HG02678 (cell line): ENCODE measurements around the gene TNFSF12.
A peak's percentile ranks its signal among the peaks of the same experiment; 100 is the strongest.
"Not testable (repeated sequence)": the region's sequence is repeated elsewhere in the genome, so short reads cannot be mapped to it uniquely, and the experiment has no call there.

Experiments used
- ATAC-seq: cut with Tn5 transposase; IDR thresholded peaks from one replicate; pipeline ENCODE4 v1.9.1; 2021; ENCODE audit warnings: mild to moderate bottlenecking, moderate library complexity; ENCODE audit not compliant: unreplicated experiment

TNFSF12 gene

DNA sequence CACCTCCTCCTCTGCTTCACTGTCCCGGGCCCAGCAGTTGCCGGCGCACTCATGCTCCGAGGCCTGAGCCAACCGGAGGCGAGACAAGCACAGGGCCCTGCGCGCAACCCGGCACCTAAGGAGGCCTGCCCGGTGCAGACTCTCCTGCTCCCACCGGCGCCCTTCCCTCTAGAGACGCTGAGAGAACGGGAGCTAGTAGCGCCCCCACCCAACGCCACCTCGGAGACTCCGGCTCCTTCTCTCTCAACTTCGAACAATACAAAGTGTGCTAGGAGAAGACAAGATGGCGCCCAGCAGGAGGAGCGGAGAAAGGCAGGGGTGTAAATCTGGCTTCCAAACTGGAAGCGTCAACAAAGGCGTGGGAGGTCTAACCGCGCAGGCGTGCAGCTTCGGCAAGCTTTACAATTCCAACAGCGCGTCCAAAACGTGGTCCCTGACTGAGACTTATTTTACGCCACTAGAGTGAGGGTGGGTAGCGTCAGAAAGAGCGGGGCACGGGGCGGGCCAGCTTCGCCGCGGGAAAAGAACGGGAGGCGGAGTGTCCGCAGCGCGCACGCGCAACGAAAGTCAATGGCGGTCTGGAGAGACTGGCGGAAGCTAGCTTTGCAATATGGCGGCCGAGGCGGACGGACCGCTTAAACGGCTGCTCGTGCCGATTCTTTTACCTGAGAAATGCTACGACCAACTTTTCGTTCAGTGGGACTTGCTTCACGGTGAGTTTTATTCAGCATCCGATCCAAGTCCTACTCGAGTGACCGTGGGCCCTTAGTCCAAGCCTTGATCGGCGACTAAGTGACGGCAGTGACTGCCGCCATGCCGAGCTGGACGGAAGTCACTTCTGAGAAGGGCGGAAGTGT is 34.6 kb downstream of the TNFSF12 start, which contains the start of gene MPDU1:
TSS of gene MPDU1 (plus strand) at position 600 of the 857 bp plus-strand sequence. CDS start at position 611, 11 bp downstream.
- ATAC-seq = peak; percentile 77

DNA sequence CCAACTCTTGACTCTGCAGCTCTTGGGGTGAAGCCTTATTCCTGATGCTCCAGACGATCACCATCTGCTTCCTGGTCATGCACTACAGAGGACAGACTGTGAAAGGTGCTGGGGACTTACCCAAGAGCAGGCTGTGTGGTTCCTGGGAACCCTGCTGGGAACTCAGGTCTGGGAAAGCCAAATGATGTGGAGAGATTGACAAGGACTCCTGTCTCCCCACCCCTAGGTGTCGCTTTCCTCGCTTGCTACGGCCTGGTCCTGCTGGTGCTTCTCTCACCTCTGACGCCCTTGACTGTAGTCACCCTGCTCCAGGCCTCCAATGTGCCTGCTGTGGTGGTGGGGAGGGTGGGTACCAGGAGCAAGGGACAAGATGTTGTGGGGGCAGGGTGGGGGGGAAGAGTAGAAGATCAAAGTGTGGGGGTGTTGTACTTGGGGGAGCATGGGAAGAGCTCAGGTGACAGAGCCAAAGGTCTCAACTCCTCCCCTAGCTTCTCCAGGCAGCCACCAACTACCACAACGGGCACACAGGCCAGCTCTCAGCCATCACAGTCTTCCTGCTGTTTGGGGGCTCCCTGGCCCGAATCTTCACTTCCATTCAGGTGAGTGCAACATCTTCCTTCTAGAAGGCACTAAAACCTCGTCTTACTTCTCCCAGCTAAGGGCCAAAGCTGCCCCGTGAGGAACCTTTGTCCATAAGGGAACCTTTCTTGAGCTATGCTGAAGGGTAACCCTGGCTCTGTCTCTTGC is 38.0 kb downstream of the TNFSF12 start:
- ATAC-seq = no peak

DNA sequence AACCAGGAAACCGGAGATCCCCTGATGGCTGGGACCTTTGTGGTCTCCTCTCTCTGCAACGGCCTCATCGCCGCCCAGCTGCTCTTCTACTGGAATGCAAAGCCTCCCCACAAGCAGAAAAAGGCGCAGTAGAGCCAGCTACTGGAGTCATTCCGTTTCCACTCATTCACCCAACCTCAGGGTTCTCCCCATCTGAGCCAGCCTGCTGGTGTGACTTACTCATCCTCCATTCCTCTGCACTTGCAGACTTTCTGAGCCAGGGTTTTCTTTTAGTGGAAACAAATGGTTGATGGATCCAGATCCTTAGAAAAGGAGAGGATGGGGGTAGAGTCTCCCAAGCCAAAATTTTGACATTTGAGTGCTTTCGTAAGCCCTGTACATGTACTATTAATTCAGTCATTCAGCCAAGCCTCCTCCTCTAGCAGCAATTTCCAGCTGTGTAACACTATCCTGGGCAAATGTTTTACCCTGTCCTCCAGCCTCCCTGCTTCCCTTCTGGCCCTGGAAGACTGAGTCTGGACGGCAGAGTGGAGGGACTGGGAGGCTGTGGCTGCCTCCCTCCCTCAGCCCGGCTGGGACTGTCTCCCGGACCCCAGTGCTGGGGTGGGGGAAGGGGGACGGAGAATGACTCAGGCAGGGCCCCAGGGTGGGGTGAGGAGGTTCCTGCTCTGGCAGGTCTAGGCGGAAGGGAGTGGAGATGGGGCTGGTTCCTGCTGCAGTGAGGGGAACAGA is 38.7 kb downstream of the TNFSF12 start:
- no peak for ATAC-seq

DNA sequence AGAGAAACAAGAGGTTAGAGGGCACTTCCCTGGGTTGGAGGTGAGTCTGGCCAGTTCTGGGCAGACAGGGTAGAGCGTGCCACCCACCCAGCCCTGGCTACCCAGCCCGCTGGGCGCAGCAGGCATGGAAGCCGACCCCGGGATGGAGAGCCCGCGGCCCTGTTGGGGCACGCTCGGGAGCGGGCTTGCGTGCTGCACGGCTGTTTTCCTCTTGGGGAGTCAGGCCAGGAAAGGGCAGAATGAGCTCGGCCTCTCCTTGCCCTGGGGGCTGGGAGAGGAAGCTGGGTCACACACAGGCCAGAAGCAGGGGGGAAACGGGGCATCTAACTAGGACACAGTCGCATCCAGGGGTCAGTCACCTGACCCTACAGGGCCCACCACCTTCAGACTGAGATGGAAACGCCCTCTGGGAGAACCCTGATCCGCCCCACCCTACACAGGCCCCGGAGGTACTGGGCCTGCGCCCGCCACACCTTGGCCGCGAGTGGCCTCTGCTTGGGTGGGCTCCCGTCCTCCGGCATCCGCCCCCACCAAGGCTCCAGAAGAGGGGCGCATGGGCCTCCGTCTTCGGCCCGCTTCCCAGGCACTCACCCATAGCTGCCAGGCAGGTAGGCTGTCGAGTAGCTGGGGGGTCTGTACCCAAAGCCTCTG is 39.8 kb downstream of the TNFSF12 start:
- ATAC-seq = no peak

DNA sequence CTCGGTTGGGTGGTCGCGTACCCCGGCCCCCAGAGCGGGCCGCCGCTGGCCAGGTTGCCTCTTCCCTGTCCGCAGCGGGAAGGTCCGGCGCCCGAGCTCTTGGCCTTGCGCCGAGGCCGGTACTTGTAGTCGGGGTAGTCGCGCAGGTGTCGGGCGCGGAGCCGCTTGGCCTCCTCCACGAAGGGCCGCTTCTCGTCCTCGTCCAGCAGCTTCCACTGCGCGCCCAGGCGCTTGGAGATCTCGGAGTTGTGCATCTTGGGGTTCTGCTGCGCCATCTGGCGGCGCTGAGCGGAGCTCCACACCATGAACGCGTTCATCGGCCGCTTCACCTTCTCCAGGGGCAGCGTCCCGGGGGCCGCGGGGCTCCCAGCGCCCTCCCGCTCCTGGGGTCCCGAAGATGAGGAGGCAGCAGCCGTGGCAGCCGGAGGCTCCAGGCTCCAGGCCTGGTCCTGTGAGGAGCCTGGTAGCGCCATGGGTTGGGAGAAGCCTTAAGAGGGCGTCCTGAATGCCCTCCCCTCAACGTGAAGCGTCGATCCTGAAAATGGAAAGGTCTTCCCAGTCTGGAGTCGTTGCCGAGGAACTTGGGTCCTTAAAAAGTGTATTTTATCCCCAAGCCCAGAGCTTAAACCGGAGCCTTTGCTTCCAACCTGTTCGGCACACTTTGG is 40.5 kb downstream of the TNFSF12 start:
- no peak for ATAC-seq

DNA sequence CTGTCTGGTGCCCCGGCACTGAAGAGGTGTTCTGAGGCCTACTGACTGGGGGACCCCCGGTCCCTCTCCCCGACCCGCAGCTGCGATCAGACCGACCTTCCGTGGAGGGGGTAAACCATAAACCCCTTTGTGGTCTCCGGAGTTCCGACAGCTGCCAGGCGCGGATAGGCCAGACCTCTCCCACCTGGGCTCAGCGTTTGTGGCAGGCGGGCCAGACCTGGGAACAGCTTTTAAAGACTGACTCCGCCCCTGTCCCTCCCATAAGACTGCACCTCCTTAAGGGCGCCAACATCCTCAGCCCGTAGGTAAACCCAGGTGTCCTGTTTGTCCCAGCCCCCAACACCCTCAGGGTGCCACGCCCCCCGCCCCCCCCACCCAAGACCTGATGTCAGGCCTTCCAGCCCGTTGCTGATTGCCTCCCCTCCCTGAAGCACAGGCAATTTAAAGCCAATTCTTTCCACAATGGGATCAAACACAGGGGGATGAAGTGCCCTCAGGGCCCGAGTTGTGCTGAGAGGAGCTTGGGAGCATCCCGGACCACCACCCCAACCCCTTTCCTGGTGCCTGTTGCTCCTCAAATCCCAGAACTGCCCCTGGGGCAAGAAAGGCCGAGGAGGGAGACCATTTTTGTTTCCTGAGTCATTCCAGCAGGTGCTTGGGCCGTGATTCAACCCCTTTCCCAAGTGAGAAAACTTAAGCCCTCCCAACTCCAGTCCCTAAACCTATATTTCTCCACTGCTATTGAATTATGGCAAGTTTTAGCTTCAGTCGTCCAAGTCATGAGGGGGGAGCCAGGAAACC is 41.2 kb downstream of the TNFSF12 start, which contains the start of gene SOX15:
TSS of gene SOX15 (minus strand) at position 204 of the 801 bp plus-strand sequence. CDS start 418 bp downstream, outside the sequence.
- ATAC-seq = no peak

DNA sequence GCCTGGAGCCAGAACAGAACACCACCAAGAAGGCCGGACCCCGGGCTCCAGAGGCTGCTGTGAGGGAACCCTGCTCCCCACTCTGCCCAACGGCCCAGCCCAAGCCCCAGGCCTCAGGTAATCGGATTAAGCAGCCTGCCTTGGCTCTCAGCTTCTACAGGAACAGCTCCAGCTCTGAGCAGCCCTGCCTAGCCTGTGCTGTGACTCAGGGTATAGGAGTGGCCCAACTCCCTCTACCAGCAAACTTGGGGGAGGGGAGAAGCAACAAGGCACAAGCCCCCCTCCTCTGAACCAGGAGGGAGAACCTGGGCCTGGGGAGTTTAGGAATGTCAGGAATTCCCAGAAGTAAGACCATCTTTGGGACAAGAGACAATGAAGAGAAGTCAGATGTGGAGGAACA is 41.9 kb downstream of the TNFSF12 start:
- no peak for ATAC-seq

DNA sequence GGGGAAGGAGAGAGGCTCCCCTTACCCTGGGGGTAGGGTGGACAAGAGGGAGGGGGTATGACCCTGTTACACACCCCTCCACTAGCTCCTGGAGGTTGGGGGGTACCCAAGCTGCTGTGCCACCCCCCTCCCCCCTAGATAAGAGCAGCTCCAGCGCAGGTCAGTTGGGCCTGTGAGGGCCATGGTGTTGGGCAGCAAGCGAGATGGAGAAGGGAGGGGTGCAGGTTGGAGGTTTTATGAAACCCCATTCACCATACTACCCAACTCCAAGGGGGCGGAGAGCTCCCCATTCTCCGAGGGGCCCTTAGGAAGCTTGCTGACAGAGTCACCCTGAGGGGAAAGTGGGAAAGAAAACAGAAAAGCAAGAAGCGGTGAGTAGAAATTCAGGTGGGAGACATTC is 42.7 kb downstream of the TNFSF12 start:
- ATAC-seq = no peak

DNA sequence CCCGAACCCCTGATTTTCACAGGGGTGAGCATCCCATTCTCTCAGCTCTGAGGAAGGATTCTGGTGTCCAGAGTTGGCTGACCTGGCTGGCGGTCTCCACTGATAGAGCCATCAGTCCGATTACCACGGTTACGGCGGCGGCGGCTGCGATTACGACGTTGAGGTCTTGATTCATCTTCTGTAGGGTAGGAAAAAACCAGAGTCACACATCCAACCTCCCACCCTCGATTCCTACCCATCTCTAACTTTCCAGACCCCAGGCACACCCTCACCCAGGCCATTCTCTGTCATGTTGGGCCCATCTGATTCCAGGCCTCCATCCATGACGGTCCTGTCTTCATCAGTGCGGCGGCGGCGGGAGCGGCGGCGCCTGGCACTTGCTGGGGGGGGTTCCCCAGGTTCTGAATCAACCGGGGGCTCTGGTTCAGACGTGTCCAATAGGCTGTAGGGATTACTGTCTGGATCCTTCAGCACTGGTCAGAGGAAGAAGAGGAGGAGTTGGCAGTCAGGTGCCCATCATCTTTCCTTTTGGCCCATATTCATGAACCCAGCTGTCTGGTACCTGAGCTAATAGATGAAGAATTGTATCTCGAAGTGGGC is 43.7 kb downstream of the TNFSF12 start:
- ATAC-seq = no peak

DNA sequence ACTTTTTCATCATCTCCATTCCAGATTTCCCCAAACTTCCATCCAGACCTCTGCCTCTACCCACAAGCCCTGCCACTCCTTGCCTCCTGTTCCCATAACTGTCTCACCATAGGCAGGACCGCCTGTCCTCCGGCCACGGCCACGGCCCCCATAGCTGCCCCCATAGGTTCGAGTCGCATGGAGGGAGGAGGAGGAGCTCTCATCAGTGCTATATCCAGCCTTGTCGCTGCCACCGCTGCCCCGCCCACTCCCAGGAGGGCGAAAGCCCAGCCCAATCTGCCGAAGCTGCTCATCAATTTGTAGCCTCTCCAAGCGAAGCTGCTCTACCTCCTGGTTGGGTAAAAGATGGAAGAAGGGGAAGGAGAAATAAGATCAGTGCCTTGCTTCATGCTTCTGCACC is 44.4 kb downstream of the TNFSF12 start:
- no peak for ATAC-seq

DNA sequence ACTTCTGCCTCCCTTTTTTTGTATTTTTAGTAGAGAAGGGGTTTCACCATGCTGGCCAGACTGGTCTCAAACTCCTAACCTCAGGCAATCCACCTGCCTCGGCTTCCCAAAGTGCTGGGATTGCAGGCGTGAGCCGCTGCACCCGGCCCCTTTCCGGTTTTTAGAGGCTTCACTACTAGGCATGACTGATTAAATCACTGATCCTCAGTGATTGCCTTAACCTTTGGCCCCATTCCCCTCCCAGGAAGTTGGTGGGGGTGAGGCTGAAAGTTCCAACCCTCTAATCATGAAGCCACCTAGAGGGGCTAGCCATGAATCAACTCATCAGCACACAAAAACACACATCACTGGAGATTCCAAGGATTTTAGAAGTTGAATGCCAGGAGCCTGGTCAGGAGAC is 48.7 kb downstream of the TNFSF12 start:
- ATAC-seq = not testable (repeated sequence)

DNA sequence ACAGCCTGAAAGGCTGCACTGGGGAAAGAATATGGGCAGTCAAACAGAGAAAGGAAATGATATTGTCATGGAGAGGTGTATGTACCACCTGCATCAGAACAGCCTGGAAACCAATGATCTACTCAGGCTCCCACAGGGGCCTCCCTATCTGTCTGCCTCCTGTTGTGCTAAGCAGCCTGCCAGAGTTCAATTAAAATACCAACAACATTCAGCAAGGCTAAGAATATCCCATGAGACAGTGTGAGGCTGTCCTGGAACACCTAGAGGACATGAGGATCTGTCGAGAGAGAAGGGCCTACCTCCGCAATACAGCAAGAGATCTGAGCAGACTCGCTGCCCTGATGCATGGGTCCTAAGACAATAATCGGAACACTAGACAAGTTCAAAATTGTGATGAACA is 57.4 kb downstream of the TNFSF12 start:
- no peak for ATAC-seq
